GM13976 (cell line): ENCODE results near the gene TSEN54.

ENCODE experiments used
- DNase-seq: peaks from one replicate; pipeline ENCODE4 v3.0.0; 2012; ENCODE audit warnings: low spot score
- in situ Hi-C: fragments of 300-500 bp; cut with MboI; formaldehyde crosslinking; loops from one replicate; pipeline ENCODE4 v1.12.0; 2022; ENCODE audit warnings: low sequenced_read_pairs, mixed read lengths, inconsistent platforms; ENCODE audit not compliant: unreplicated experiment
- TF ChIP-seq, protein P1 (sequence below): IDR thresholded peaks from 2 replicates; pipeline ENCODE4 v1.5.1; 2012; ENCODE audit warnings: borderline replicate concordance, mild to moderate bottlenecking; ENCODE audit not compliant: insufficient read depth; ENCODE audit errors: extremely low read depth, missing control alignments, control extremely low read depth

Gene TSEN54

DNA sequence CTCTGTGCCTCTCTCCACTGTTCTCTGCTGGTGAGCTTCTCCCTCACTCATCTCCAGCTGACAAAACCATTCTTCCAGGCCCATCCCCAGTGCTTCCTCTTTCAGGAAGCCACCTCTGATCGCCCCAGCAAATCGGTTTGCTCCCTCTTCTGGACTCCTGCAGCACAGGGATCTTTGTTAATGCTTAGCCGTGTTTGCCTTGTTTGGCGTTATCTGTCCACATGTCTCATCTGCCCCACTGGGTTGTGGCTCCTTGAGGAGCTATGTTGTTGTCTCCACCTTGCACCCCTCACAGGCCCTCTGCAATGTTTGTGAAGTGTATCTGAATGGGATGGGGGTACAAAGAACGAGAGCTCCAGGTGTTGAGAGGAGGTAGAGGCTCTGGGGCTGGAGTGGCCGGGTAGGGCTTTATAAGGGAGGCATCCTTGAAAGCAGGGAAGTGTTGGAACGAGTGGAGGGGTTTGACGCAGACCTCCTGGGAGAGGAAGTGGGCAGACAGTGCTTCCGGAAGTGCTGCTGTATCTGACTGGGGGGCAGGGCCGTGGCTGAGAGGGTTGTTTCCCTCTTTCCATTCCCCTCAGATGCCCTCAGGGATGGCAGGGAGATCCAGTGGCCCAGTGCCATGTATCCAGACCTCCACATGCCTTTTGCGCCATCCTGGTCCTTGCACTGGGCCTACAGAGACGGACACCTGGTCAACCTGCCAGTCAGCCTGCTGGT, 28.8 kb upstream of the TSEN54 start:
- in situ Hi-C loops = no loop called here
- peak; percentile 80 for DNase-seq
- TF ChIP-seq, protein P1, sequence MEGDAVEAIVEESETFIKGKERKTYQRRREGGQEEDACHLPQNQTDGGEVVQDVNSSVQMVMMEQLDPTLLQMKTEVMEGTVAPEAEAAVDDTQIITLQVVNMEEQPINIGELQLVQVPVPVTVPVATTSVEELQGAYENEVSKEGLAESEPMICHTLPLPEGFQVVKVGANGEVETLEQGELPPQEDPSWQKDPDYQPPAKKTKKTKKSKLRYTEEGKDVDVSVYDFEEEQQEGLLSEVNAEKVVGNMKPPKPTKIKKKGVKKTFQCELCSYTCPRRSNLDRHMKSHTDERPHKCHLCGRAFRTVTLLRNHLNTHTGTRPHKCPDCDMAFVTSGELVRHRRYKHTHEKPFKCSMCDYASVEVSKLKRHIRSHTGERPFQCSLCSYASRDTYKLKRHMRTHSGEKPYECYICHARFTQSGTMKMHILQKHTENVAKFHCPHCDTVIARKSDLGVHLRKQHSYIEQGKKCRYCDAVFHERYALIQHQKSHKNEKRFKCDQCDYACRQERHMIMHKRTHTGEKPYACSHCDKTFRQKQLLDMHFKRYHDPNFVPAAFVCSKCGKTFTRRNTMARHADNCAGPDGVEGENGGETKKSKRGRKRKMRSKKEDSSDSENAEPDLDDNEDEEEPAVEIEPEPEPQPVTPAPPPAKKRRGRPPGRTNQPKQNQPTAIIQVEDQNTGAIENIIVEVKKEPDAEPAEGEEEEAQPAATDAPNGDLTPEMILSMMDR = peak; percentile 1

DNA sequence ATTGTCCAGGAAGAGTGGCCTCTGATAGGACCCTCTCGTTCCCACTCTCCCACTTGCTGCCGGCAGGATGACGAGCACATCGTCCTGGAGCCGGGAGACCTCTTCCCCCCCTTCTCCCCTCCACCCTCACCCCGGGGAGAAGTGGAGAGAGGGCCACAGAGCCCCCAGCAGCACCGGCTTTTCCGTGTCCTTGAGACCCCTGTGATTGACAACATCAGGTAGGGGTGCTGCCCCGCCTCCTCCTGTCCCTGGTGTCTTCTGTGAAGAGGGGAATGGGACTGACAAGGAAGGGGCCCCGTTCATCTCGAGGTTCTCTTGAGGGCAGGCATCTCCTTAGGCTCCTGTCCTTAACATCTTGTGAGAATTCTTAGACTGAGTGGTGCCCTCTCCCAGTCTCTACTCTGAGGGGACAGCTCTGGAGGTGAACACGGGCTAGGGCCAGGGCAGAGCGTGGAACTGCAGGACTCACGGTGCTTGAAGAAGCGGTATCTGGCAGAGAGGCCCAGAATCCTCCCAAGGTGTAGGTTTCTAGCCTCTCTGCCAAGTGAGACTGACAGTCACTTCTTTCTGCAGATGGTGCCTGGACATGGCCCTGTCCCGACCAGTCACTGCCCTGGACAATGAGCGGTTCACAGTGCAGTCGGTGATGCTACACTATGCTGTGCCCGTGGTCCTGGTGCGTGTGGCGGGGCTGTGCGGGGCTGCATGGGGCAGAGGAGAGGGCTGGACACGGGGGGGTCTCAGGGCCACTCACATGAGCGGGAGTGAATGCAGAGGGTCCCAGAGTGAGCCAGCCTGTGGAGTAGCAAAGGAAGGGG, 27.4 kb upstream of the TSEN54 start:
- in situ Hi-C loops = no loop called here
- TF ChIP-seq, protein P1 = no peak
- no peak for DNase-seq

DNA sequence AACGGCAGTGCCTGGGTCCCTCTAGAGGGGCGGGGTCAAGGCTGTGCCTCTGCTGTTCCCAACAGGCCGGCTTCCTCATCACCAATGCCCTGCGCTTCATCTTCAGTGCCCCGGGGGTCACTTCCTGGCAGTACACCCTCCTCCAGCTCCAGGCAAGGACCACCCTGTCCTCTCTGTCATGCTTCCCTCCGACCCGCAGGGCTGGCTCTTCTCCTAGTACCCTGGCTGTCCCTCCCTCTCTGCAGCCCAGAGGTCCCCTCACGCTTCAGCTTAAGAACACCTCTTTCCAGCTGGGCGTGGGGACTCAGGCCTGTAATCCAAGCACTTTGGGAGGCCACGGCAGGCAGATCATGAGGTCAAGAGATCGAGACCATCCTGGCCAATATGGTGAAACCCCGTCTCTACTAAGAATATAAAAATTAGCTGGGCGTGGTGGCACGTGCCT, 26.8 kb upstream of the TSEN54 start:
- DNase-seq = no peak
- TF ChIP-seq, protein P1 = no peak
- in situ Hi-C loops = no loop called here

DNA sequence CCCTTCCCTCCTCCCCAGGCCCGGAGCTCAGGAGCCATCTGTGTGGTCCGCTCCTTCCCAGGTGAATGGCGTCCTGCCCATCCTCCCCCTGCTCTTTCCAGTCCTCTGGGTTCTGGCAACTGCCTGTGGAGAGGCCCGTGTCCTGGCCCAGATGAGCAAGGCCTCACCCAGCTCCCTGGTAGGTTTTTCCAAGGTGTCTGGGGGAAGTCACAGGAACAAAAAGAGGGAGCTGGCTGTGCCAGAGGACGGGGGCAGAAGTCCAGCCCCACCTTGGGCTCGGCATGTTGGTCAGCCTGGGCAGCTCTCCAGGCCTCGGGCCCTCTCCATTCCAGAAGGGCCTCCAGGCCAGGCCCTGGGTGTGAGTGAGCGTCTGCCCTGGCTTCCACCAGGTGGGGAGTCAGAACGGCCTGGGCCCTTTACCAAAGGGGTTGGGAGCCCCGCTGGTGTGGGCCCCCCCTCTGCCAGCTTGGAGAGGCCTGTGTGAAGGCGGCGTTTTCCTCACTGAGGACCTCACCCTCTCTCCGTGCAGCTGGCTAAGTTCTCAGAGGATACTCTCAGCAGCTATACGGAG, 26.1 kb upstream of the TSEN54 start:
- in situ Hi-C loops = no loop called here
- TF ChIP-seq, protein P1 = no peak
- no peak for DNase-seq

DNA sequence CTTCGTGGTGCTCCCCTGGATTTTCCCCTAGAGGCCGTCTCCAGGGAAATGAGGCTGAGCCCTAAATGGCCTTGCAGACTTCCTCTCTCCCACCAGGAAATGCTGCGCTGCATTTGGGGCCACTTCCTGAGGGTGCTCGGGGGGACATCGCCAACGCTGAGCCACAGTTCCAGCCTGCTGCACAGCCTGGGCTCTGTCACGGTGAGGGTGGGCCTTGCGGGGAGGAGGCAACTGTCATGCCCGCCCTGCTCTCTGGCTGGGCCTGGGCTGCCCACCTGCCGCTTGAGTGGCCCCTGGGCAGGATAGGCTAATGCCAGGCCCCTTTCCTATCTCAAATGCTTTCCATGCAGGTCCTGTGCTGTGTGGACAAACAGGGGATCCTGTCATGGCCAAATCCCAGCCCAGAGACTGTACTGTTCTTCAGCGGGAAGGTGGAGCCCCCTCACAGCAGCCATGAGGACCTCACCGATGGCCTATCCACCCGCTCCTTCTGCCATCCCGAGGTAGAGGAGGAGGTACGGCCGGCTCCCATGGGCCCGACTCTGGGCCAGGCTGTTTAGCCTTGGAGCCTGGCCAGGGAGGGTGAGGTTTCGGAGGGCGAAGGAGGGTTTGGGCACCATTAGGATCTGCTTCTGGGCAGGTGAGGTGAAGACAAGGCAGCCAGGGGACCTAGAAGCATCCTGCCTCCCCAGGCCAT, 25.2 kb upstream of the TSEN54 start:
- no peak for DNase-seq
- TF ChIP-seq, protein P1 = no peak
- in situ Hi-C loops = no loop called here

DNA sequence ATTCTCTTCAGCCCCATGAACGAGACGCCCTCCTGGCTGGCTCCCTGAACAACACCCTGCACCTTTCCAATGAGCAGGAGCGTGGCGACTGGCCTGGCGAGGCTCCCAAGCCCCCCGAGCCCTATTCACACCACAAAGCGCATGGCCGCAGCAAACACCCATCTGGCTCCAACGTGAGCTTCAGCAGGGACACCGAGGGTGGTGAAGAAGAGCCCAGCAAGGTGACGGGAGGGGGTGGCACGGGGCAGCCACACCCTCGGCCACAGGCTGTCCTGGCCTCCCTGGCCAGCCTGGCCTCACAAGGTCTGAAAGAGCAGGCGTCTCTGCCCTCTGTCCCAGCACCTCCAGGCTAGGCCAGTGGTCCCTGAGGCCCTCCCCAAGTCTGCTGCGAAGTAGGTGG, 24.6 kb upstream of the TSEN54 start:
- in situ Hi-C loops = no loop called here
- TF ChIP-seq, protein P1 = no peak
- DNase-seq = no peak
